Keratinocyte (primary cell): ENCODE results near the gene ACAP3. TPM values are rescaled to one million over a fixed set of nuclear protein-coding genes. Genes with fewer than 3 reads are reported as not detected.

Experiments
- DNase-seq: peaks from one replicate; pipeline ENCODE4 v3.0.0-alpha.2; 2011; ENCODE audit warnings: low read depth, missing footprints, low spot score
- FAIRE-seq: peaks from 2 replicates; lab custom pipeline; 2011; peaks lifted over from hg19 to GRCh38; lab: Jason Lieb, UNC
- H2AFZ ChIP-seq: 2 replicates; pipeline ENCODE4 v1.6.0; 2012; ENCODE audit warnings: low read length, control low read depth, inconsistent platforms; ENCODE audit not compliant: control insufficient read depth
- H3K27ac ChIP-seq: 2 replicates; pipeline ENCODE4 v1.5.1; 2011; ENCODE audit warnings: low read length; ENCODE audit not compliant: control insufficient read depth, insufficient read depth
- H3K27me3 ChIP-seq: 3 replicates; pipeline ENCODE4 v1.6.0; 2011; ENCODE audit warnings: low read length; ENCODE audit not compliant: control insufficient read depth, insufficient read depth; ENCODE audit errors: extremely low read depth
- H3K36me3 ChIP-seq, 2 experiments: 2 replicates in 1 of 2; 3 replicates in 1 of 2; pipeline ENCODE4 v1.5.1; 2011; ENCODE audit warnings: low read length in 2 of 2, mild to moderate bottlenecking in 1 of 2; ENCODE audit not compliant: control insufficient read depth in 2 of 2, insufficient read depth in 2 of 2; ENCODE audit errors: extremely low read depth in 1 of 2
- H3K4me1 ChIP-seq: 3 replicates; pipeline ENCODE4 v1.5.1; 2011; ENCODE audit warnings: low read length; ENCODE audit not compliant: control insufficient read depth, insufficient read depth; ENCODE audit errors: extremely low read depth
- H3K4me2 ChIP-seq: 3 replicates; pipeline ENCODE4 v1.6.0; 2011; ENCODE audit warnings: low read depth, low read length; ENCODE audit not compliant: control insufficient read depth, insufficient read depth; ENCODE audit errors: extremely low read depth
- H3K4me3 ChIP-seq, 3 experiments: fragments of 200-600 bp in 1 of 3; sonication (generic) in 1 of 3; 2 replicates in 2 of 3; 3 replicates in 1 of 3; pipeline ENCODE4 v1.5.1; 2011 to 2016; ENCODE audit warnings: low read length in 3 of 3, mild to moderate bottlenecking in 3 of 3, control low read depth in 2 of 3, inconsistent platforms in 1 of 3, low read depth in 1 of 3, mixed read lengths in 1 of 3, mixed run types in 1 of 3, moderate library complexity in 1 of 3; ENCODE audit not compliant: control insufficient read depth in 2 of 3, insufficient read depth in 2 of 3; ENCODE audit errors: extremely low read depth in 1 of 3
- H3K79me2 ChIP-seq: 2 replicates; pipeline ENCODE4 v1.6.0; 2012; ENCODE audit warnings: low read length; ENCODE audit not compliant: control insufficient read depth, insufficient read depth
- H3K9ac ChIP-seq: 3 replicates; pipeline ENCODE4 v1.6.0; 2011; ENCODE audit warnings: low read length; ENCODE audit not compliant: control insufficient read depth, insufficient read depth; ENCODE audit errors: extremely low read depth
- H3K9me1 ChIP-seq: 3 replicates; pipeline ENCODE4 v1.6.0; 2011; ENCODE audit warnings: low read length; ENCODE audit not compliant: control insufficient read depth, insufficient read depth; ENCODE audit errors: extremely low read depth
- H3K9me3 ChIP-seq: 2 replicates; pipeline ENCODE4 v1.5.1; 2012; ENCODE audit warnings: low read depth, low read length; ENCODE audit not compliant: control insufficient read depth
- H4K20me1 ChIP-seq: 3 replicates; pipeline ENCODE4 v1.6.0; 2011; ENCODE audit warnings: low read length; ENCODE audit not compliant: control insufficient read depth, insufficient read depth; ENCODE audit errors: extremely low read depth
- EZH2 ChIP-seq: IDR thresholded peaks from one replicate; pipeline ENCODE4 v1.6.1; 2012; ENCODE audit warnings: inconsistent platforms, mild to moderate bottlenecking, low read length, moderate library complexity
- dilution Hi-C: fragments of 300-500 bp; cut with MboI; formaldehyde crosslinking; loops from one replicate; pipeline ENCODE4 v1.7.0; 2020; ENCODE audit warnings: low sequenced_read_pairs; ENCODE audit not compliant: extremely low pct_ligation_motif_present
- polyA plus RNA-seq, 5 experiments: library from polyadenylated mRNA; depleted of rRNA in 3 of 5; stranded (reverse) in 3 of 5; stranded (forward) in 1 of 5; unstranded in 1 of 5; fragments of >200 nt; gene quantifications; 1 replicate in 1 of 5; 2 replicates in 3 of 5; 3 replicates in 1 of 5; pipeline versions ENCODE4 v1.2.1 to v1.2.3, GENCODE V29; 2011 to 2012; ENCODE audit warnings: missing spikeins in 2 of 5, low read depth in 1 of 5, low replicate concordance in 1 of 5
- TF ChIP-seq, protein P1 (sequence below), 3 experiments: IDR thresholded peaks in 1 of 3; conservative IDR thresholded peaks in 1 of 3; optimal IDR thresholded peaks in 1 of 3; 2 replicates in 2 of 3; 3 replicates in 1 of 3; pipeline versions ENCODE3 to v1.5.1; 2011; ENCODE audit warnings: low read length in 3 of 3, mild to moderate bottlenecking in 3 of 3, moderate library complexity in 2 of 3, control low read depth in 1 of 3, inconsistent platforms in 1 of 3; ENCODE audit not compliant: insufficient read depth in 2 of 3; ENCODE audit errors: extremely low read depth in 1 of 3

ACAP3 gene
- polyA plus RNA-seq, 1 donor (not counting 4 experiments of a cell fraction or from before 2014, with no cell fraction given): 17.4 TPM

DNA sequence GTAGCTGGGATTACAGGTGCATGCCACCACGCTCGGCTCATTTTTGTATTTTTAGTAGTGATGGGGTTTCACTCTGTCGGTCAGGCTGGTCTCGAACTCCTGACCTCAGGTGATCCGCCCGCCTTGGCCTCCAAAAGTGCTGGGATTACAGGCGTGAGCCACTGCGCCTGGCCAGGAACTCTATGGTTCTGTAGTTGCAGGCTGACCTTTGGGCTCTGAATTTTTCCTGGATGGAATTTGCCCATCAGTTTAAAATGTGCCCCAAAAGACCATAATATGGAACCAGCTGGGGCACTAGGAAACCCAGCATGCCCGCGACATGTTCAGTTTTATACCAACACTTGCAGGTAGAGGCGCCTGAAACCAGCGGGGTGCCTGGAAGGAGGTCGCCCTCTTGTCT lies 29.1 kb downstream of the ACAP3 start:
- Histone ChIP-seq H3K36me3 (no peaks in the 10 kb centered on the region), H3K27me3 (no peaks in the 10 kb centered on the region), H3K4me2 (no peak overlapping the region), H3K79me2 (no peaks in the 10 kb centered on the region), H3K4me1 (peaks cover 21% of the 10 kb centered on the region), H3K9me3 (no peaks in the 10 kb centered on the region), H3K9ac (no peak overlapping the region), H4K20me1 (no peaks in the 10 kb centered on the region), H2AFZ (no peak overlapping the region), H3K27ac (no peak overlapping the region), H3K9me1 (no peaks in the 10 kb centered on the region), H3K4me3 (no peak overlapping the region)
- TF ChIP-seq, protein P1, sequence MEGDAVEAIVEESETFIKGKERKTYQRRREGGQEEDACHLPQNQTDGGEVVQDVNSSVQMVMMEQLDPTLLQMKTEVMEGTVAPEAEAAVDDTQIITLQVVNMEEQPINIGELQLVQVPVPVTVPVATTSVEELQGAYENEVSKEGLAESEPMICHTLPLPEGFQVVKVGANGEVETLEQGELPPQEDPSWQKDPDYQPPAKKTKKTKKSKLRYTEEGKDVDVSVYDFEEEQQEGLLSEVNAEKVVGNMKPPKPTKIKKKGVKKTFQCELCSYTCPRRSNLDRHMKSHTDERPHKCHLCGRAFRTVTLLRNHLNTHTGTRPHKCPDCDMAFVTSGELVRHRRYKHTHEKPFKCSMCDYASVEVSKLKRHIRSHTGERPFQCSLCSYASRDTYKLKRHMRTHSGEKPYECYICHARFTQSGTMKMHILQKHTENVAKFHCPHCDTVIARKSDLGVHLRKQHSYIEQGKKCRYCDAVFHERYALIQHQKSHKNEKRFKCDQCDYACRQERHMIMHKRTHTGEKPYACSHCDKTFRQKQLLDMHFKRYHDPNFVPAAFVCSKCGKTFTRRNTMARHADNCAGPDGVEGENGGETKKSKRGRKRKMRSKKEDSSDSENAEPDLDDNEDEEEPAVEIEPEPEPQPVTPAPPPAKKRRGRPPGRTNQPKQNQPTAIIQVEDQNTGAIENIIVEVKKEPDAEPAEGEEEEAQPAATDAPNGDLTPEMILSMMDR (optimal IDR thresholded peaks at IDR 0.05 in 1 of 3, IDR thresholded peaks at IDR 0.05 in 1 of 3, conservative IDR thresholded peaks at IDR 0.05 in 1 of 3; ENCODE audit: extremely low read depth in 1 of 3, insufficient read depth in 2 of 3, low read length in 3 of 3): no peak
- DNase-seq (no peak), FAIRE-seq (no peak)
- dilution Hi-C loops: no loop called here

DNA sequence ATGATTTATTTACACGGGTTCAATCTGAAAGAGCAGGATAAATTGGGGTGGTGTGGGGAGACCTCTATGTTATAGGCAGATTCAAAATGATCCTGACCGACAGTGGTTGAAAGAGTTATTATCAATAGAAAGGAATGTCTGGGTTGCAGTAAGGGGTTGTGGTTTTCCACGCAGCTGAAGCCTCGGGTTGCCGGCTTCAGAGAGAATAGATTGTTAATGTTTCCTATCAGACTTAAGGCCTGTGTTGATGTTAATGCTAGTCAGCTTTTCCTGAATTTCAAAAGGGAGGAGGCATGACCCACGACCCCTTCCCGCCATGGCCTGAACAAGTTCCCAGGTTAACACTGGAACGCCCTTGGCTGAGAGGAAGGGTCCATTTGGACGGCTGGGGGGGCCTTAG lies 31.9 kb downstream of the ACAP3 start:
- Histone ChIP-seq H3K4me1 (peaks cover 29% of the 10 kb centered on the region), H3K9ac (no peak overlapping the region), H3K36me3 (peaks cover 1 to 3% of the 10 kb centered on the region in 2 experiments), H3K79me2 (peaks cover 27% of the 10 kb centered on the region), H3K9me1 (peaks cover 5% of the 10 kb centered on the region), H3K9me3 (no peaks in the 10 kb centered on the region), H3K4me3 (no peak overlapping the region), H3K4me2 (no peak overlapping the region), H3K27me3 (no peaks in the 10 kb centered on the region), H2AFZ (no peak overlapping the region), H4K20me1 (peaks cover 15% of the 10 kb centered on the region), H3K27ac (no peak overlapping the region)
- FAIRE-seq (no peak), DNase-seq (no peak)
- dilution Hi-C loops: no loop called here
- TF ChIP-seq EZH2: no peak
- TF ChIP-seq, protein P1 (optimal IDR thresholded peaks at IDR 0.05 in 1 of 3, IDR thresholded peaks at IDR 0.05 in 1 of 3, conservative IDR thresholded peaks at IDR 0.05 in 1 of 3; ENCODE audit: extremely low read depth in 1 of 3, insufficient read depth in 2 of 3, low read length in 3 of 3): no peak
